HG03066 (cell line): ENCODE measurements around the gene EXOSC2.

Experiments used
- ATAC-seq: cut with Tn5 transposase; IDR thresholded peaks from one replicate; pipeline ENCODE4 v1.9.1; 2021; ENCODE audit warnings: low read depth; ENCODE audit not compliant: unreplicated experiment

Gene EXOSC2

DNA sequence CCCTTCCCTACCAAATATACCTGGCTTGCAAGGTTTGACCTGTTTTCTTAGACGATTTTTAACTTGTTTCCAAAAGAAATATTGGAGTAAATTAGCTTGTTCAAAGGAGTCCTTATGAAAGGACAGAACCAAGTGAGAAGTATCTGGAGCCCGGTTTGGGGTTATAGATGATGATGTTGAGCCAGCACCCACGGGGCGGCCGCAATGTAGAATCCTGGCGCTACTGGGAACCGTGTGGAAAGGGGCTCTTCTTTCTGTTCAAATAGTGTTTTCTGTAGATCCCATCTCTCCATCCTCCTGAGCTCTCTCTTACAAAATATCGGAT is 517 bp upstream of the EXOSC2 start:
- no peak for ATAC-seq

DNA sequence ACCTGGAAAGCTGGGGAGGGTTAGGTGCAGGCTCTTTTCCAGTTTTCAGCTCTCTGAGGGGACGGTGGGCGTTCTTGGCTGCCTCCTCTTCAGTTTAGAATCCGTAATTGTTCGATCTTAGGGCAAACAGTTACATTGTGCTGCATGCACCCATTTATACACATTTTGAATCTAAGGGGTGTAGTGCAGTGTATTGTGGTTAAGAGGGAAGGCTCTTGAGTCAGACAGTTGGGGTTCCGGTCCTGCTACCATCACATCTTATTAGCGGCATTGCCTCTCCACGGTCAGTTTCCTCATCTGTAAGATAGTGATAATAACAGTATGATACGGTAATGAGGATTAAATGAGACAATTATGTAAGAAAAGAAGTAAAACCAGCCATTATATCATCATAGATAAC is 625 bp downstream of the EXOSC2 start:
- no peak for ATAC-seq

DNA sequence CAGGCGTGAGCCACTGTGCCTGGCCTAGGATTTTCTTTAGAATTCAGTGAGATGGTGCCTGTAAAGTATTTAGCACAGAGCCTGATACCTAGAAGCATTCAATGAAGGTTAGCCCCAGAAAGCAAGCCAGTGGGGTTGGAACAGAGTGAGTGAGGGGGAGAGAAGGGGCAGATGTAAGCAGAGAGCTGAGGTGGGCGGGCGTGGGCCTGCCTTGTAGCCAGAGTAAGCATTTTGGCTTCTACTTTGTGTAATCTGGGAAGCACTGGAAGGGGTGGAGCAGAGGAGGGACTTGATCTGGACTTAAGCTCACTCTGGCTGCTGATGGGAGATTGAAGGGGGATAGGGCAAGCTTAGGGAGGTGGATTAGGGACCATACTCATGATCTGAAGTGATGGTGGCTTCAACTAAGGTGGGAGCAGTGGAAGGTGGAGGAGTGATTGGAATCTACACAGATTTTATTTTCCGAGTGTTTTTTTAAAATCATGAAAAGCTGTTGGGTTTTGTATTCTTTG is 2.6 kb downstream of the EXOSC2 start:
- no peak for ATAC-seq

DNA sequence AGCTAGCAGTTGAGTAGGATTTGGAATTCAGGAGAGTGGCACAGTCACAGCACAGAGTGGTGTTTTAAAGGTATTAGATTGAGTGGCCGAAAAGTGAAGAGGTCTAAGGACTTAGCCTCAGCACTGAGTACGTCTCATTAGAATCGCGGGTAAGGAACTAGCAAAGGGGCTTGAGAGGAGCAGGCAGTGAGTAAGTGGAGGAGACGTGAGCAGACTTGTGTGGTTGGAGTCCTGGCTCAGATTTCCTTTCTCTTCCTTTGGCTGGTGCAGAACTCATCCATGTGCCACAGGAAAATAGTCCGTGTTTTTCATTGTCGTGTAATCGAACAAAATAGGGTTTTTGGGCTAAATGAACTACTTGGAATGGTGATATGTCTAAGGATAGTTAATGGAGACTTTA is 3.4 kb downstream of the EXOSC2 start:
- no peak for ATAC-seq

DNA sequence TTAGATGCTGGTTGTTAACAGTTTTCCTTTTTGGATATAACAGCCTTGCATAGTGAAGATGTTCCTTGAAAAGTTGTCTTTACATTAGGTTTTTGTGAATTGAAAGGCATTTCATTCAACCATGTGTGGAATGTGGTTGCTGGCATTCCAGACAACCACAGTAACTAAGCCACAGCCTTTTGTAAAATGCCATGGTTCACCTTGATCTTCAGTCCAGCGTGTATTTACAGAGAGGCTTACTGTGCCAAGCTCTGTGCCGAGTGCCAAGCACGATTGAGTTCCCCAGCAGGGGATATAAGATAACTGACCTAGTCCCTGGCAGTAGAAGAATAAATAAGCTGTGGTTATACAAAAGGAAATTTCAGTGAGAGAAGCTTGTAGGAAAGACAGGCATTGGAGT is 4.9 kb downstream of the EXOSC2 start:
- ATAC-seq, result no peak

DNA sequence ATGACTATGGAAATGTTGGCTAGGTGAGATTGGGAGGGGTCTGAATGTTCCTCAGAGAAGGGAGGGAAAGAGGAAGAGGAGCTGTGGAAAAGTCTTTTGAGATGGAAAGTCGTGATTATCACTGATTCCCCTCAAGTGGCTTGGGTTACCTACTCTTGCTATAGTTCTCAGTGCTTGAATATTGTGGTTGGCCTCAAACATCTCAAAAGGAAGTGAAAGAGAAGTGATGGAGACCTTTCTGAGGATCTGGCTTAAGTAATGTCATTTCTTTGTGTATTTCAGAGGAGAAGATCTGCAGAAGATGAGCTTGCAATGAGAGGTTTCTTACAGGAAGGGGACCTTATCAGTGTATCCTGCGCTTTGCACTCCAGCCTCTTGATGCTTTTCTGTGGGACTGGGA is 5.5 kb downstream of the EXOSC2 start:
- no peak for ATAC-seq

DNA sequence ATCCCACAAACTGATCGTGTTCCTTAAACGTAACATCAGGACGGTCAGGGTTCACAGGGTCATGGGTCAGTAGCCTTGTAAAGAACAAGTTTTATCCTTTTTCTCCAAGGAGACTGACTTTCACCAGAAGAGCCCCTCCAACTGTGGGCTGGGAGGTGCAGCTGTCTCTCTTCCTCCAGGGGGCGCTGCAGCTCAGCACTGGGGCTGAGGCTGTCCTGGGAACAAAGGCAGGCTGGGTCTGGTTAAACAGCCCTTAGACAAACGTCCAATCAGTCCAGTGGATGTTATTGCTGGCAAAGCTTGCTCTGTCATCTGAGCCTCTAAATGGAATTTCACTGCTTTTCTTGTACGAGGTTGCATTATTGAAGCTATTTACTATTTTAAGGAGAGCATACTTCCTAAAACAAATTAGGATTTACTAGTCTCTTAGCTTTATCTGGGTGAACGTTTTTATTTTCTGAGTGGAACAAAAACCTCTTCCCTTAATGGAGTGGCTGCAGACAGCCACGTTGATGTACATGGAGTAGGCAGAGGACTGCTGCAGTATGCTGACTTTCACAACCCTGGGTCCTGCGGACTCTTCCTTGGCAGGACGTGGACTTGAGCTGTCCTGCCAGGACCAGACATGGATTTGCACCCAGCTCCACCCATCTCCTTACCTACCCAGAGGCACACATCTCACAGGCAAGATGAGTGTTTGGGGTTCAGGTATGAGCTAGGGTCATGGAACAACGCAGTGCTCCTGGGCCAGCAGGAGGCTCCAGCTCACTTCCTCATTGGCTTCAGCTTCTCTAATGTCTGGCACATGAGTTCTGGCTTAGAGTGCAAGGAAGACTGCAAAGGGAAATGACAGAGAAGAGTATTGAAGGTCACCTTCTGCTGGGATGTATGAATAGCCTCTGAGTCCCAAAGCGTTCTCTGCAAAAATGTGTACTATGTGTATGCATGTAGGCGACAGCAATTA is 7.8 kb downstream of the EXOSC2 start:
- no peak for ATAC-seq

DNA sequence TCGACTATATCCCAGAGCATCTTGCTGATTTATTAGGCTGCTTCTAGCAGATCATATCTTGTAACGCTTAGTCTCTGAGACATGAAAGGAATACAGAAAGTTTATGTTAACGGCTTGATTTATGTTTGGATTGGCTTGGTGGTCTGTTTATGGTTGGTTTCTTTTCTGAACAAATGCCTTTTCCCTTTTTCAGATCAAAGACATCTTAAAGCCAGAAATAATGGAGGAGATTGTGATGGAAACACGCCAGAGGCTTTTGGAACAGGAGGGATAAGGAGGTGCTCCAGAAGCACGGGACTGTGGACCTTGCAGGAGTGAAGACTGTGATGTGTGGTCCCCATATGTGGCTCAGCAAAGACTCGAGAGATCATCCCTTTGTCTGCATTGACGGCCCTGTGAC is 9.9 kb downstream of the EXOSC2 start:
- no peak for ATAC-seq

DNA sequence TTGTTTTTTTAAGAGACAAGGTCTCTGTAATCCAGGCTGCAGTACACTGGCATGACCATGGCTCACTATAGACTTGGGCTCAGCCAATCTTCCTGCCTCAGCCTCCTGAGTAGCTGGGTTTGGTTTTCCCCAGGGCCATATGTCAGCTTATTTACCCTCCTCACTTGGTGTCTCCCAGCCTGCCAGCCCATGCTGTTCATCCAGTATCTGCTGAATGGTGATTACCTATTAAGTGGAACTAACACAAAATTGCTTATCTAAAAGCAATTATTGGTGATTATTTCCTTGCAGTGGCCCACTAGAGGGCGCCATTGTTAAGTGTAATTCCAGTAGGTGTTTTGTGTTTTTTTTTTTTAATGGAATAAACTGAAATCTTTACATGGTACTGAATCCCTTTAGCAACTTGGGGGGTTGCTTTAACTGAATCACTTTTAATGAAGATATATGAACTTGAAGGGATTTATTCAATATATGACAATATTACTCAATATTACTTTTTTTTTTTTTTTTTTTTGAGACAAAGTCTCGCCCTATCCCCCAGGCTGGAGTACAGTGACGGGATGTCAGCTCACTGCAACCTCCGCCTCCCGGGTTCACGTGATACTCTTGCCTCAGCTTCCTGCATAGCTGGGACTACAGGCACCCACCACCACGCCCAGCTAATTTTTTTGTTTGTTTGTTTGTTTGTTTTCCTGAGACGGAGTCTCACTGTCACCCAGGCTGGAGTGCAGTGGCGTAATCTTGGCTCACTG is 13.8 kb downstream of the EXOSC2 start:
- no peak for ATAC-seq

DNA sequence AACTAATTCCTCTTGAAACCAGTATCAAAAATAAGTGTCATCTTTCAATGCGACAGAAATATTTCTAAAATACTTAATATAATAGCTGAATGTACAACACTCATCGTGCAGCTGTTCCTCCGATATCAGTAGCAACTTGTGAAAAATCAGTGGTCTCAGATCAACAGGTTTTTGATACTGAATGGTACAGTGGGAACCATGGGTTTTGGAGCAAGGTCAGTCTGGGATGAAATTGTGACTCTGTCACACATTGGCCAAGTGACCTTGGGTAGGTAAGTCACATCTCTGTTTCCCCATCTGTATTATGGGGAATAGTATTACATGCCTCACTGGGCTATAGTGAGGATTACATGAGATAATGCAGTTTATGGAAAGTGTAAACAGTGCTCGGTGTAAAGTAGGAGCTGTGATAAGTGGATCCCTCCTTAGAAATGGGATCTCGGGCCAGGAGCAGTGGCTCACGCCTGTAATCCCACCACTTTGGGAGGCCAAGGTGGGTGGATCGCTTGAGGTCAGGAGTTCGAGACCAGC is 17.3 kb downstream of the EXOSC2 start:
- no peak for ATAC-seq

DNA sequence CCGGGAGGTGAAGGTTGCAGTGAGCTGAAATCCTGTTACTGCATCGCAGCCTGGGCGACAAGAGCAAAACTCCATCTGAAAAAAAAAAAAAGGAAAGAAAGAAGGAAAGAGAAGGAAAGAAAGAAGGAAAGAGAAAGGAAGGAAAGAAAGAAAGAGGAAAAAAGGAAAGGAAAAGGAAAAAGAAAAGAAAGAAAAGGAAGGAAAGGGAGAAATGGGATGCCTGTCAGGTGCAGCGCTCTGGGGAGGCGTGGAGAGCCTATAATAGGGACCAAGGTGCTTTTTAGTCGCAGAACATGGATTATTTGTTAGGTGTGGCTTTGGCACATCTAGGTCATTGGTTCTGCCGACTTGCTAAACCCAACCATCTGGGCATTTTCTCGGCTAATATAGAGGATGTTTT is 17.9 kb downstream of the EXOSC2 start:
- ATAC-seq, result no peak

DNA sequence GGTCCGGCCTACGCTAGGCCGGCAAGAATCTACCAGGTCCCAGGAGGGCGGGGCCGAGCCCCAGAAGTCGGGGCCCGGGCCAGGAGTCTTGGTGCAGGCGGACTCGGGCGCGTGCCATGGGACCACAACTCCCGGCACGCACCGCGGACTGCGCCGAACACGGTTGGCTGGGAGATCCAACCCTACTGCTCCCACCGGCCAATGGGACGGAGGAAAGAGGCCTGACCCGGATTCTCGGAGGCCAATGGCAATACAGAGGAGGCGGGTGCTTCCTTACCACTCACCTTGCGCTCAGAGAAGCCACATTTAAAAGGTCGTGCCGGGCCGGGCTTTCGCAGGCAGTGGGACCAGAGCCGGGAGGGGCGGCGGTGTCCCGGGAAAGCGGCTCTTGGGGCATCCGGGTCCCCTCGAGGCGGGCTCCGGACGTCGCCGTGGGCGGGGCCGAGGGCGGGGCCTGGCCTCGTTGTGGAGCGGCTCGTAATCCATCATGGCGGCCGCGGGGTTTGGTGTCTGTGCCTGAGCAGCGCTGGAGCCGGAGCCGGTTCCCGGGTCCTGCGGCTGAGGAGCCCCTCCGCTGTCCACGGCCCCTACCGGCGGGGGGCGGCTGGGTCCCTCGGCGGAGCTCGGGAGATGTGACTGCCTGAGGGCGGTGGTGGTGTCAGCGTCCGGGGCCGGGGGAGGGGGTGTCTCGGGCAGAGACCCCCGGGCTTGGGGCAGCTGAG is 19.1 kb downstream of the EXOSC2 start:
- ATAC-seq, result peak; percentile 94

DNA sequence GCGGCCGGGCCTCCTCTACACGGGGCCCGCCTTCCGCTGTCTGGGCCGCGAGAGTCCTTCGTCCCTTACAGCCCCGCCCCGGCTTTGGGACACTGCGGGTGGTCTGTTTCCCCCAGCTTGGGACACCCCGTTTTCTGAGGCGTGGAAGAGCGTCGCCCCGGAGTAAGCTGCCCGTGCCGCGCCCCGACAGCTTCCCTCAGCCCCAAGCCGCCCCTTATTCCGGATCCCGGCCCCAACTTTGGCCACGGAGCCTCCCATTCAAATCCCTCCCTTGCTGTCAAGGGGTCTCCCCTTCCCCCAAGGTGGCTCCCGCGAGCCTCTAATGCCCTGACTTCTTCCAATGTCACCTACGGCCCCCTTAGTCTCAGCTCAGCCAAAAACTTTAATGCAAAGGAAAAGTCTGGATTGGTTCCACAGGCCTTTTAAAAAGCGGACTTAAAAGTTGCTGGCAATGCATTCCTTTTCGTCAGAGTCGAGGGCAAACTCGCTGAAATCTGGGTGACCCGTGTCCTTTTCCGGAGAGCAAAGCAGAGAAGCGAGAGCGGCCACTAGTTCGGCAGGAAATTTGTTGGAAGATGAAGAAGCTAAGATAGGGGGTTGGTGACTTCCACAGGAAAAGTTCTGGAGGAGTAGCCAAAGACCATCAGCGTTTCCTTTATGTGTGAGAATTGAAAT is 19.8 kb downstream of the EXOSC2 start:
- ATAC-seq, result no peak

DNA sequence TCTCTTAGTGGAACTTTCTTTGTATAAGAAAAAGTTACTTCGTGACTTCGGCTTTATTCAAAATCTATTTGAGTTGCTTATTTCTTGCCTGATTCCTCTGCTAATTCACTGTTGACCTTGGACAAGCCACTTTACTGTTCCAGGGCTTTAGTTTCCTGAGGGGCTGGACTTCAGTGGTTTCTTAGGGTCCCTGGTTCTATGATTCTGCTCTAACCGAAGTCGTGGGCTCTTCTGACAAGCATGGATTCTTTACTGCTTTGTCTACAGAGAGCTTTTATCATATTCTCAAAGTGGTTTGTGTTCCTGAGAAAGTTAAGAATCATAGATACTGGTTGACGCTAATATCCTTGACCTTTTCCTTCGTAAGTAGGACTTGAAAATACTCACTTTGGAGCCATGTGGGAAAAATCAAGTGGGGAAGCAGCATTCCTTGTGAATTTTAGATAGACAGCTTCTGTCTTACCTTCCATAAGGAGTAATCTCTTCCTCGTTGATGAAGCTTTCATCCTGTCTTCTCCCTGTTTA is 21.1 kb downstream of the EXOSC2 start:
- ATAC-seq, result no peak

DNA sequence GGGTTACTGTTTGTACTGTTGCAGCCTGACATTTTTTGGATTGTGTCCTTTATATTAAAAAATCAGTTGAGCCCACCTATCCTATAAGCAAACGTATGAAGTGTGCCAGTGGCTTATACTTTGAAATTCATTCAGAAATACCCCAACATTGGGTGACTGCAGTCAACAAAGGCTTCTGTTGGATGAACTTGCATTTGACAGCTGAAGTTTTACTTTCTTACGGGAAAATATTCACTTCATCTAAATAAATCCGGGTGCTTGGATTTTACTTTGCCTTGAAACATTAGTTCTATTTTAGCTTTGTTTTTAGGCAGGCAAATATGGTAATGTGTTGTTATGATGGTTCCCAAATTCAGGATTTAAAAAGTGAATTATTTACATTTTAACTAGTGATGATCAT is 21.7 kb downstream of the EXOSC2 start:
- ATAC-seq, result no peak

DNA sequence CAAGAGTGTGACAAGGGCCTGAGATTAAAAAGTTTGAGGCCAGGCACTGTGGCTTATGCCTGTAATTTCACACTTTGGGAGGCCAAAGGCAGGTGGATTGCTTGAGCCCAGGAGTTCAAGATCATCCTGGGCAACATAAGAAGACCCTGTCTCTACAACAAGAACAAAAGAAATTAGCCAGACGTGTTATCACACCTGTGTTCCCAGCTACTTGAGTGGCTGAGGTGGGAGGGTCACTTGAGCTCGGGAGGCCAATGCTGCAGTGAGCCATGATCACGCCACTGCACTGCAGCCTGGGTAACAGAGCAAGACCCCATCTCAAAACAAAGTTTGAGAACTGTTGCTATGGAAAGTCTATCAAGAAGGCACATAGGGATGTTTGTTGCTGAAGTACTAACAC is 25.0 kb downstream of the EXOSC2 start:
- ATAC-seq, result no peak

DNA sequence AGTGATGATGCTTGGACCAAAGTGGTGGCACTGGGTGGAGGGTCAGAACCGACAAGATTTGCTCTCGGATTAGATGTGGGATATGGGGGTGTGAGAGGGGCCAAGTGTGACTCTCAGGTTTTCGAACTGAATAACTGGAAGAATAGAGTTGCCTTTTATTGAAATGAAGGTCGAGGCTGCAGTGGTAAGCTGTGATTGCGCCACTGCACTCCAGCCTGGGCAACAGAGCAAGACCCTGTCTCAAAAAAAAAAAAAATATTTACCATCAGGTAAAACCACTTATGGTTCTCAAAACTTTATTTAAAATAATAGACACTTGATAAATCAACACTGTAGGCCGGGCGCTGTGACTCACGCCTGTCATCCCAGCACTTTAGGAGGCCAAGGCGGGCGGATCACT is 27.2 kb downstream of the EXOSC2 start:
- ATAC-seq, result no peak

DNA sequence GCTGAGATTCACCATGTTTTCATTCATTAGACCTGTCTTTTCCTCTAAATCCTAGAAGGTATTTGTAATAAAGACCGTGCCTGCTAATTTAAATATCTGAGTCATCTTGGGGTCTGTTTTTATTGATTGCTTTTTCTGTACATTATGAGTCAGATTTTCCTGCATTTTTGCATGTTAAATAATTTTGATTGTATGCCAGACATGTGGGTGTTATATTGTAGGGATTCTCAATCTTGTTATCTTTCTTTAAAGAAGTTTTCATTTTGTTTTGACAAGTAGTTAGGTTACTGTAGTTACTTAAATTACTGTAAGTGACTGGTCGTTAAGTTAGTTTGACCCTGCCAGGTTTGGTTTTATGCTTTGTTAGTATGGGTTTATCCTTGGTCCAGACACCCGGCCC is 35.1 kb downstream of the EXOSC2 start:
- ATAC-seq, result no peak

DNA sequence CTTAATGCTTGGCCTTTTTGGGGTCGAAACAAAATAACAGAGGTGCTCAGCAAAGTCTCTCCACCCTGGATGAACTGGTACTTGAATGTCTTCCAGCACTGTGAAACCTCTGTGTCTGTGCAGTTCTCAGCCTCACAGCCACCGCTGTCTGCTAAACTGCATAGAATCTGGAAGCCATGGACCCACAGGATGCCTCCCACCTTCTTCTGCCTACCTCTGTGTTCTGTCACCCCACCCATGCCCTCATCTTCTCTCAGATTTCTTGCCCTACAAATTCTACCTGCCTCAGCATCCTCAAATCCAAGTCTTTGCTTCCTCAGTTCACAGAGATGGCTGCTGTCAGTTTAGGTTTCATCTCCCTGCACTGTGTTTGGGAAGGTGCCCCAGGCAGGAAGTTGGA is 35.6 kb downstream of the EXOSC2 start:
- no peak for ATAC-seq

DNA sequence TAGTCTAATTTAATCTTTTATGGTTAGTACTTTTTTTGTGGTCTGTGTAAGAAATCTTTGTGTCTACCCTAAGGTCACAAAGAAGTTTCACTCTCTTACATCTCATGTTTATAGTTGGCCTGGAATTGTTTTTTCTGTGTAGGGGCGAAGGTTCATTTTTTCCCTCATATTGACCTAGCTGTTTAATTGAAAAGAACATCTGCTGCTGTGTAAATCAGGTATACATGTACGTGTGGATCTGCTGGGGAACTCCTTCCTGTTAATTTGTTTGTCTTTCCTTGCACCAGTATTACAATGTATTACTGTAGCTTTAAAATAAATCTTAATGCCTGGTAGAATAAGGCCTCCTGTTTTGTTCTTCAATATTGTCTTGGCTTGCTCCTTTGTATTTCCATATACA is 37.8 kb downstream of the EXOSC2 start:
- ATAC-seq, result no peak
